LNCaP clone FGC (cell line): ENCODE results near the gene CC2D1B.

Source experiments
- DNase-seq: peaks from one replicate; pipeline ENCODE4 v3.0.0-alpha.2; 2011; ENCODE audit warnings: low read depth
- H3K4me3 ChIP-seq: 2 replicates; pipeline ENCODE4 v1.5.1; 2011; ENCODE audit warnings: mild to moderate bottlenecking, low read depth, low read length, control low read depth
- TF ChIP-seq, protein P1 (sequence below): IDR thresholded peaks from 2 replicates; pipeline ENCODE4 v1.5.1; 2012; ENCODE audit warnings: mild to moderate bottlenecking; ENCODE audit not compliant: control insufficient read depth, insufficient read depth; ENCODE audit errors: extremely low read depth

Gene CC2D1B

DNA sequence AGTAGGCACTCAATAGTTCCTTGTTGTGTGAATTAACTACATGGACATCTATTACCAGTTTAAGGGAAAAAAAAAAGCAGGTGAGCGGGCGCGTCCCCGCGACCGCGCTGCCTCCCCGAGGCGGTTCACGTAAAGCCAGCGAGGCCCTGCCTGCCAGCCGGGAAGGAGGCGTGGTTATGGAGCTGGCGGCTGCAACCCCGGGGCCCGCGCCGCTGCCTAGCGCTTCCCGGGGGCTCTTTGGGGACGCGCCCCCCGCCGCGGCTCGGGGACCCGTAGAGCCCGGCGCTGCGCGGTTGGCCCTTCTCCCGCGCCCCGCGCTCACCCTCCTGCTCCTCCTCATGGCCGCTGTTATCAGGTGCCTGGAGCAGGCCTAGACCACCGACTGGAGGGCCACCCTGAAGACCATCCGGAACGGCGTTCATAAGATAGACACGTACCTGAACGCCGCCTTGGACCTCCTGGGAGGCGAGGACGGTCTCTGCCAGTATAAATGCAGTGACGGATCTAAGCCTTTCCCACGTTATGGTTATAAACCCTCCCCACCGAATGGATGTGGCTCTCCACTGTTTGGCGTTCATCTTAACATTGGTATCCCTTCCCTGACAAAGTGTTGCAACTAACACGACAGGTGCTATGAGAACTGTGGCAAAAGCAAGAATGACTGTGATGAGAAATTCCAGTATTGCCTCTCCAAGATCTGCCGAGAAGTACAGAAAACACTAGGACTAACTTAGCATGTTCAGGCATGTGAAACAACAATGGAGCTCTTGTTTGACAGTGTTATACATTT is 2.6 kb upstream of the CC2D1B start:
- peak; percentile 13 for DNase-seq
- TF ChIP-seq, protein P1, sequence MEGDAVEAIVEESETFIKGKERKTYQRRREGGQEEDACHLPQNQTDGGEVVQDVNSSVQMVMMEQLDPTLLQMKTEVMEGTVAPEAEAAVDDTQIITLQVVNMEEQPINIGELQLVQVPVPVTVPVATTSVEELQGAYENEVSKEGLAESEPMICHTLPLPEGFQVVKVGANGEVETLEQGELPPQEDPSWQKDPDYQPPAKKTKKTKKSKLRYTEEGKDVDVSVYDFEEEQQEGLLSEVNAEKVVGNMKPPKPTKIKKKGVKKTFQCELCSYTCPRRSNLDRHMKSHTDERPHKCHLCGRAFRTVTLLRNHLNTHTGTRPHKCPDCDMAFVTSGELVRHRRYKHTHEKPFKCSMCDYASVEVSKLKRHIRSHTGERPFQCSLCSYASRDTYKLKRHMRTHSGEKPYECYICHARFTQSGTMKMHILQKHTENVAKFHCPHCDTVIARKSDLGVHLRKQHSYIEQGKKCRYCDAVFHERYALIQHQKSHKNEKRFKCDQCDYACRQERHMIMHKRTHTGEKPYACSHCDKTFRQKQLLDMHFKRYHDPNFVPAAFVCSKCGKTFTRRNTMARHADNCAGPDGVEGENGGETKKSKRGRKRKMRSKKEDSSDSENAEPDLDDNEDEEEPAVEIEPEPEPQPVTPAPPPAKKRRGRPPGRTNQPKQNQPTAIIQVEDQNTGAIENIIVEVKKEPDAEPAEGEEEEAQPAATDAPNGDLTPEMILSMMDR, result peak; percentile 42
- peak overlapping the region; percentile 51 for H3K4me3 ChIP-seq

- no peak for DNase-seq
- TF ChIP-seq, protein P1, result no peak
- H3K4me3 ChIP-seq, result no peak overlapping the region
Observed at GRCh38 chr1:52367272-52367671, 1.3 kb upstream of the CC2D1B start.

- TF ChIP-seq, protein P1, result no peak
- DNase-seq, result no peak
- peak overlapping the region; percentile 78 for H3K4me3 ChIP-seq
Observed at GRCh38 chr1:52366517-52366827, 467 bp upstream of the CC2D1B start.

GRCh38 chr1:52365071-52365745 is 797 bp downstream of the CC2D1B start:
- DNase-seq, result peak; percentile 17

DNA sequence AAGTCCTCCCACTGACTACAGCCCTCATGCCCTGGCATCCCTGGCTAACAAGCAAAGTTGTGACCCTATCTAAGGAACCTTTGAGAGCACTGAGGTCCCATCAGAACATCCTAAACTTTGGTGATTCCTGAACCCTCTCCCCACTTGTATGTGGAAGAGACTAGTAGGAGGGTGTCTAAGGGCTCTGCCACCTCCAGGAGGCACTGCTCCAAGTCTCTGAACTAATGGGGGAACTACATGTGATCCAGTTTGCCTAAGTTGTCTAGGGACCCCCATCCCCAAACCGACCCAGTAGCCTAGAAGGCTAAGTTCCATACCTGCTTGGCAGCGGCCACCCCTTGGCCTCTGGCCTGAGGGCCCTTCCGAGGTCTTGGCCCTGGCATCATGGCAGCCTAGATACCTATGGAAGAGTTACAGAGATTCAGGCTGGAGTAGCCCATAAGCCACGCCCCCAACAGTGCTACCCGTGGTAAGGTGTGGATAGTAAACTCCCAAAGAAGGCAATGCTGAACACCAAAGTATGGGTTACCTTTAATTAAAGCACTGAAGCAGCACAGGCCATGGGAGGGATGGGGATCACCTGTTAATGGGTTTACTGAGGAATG is 1.7 kb downstream of the CC2D1B start:
- peak overlapping the region; percentile 78 for H3K4me3 ChIP-seq
- TF ChIP-seq, protein P1, result no peak
- no peak for DNase-seq

More at GRCh38 chr1:52365071-52365745, 797 bp downstream of the CC2D1B start:
- H3K4me3 ChIP-seq, result peak overlapping the region; percentile 78
- TF ChIP-seq, protein P1, result no peak

DNA sequence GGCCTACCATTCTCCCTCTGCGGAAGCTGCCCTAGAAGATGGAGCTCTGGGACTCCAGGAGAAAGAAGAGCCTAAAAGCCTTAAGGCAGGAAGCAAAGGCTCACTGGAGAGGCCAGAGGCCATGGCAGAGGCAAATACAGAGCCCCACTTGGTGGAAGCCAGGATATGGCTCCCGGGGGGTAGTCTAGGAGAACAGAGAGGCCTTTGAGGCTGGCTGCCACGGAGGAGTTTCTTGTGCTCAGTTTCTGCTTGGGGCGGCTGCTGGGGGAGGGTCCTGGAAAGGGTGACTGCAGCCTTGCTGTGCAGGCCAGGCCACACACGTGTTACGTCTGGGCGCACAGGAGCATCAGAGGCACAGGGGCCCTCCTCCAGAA is 5.4 kb downstream of the CC2D1B start:
- no peak for DNase-seq
- TF ChIP-seq, protein P1, result no peak
- H3K4me3 ChIP-seq, result no peak overlapping the region
